ENCODE results near the gene ILF3.

GRCh38 chr19:10640361-10640760 is 13.8 kb upstream of the ILF3 start:
- TF ChIP-seq POLR2A (IDR thresholded peaks at IDR 0.05): no peak
- TF ChIP-seq CTCF (IDR thresholded peaks at IDR 0.05): no peak
